Tibial nerve (tissue), 4 donors: ENCODE results near the gene JMJD1C. TPM values are rescaled to one million over a fixed set of nuclear protein-coding genes. Genes with fewer than 3 reads are reported as not detected.

Source experiments
- DNase-seq, 2 donors: peaks; one replicate each; pipeline ENCODE4 v3.0.0-alpha.2; 2019; ENCODE audit warnings: low spot score in 2 of 2
- H3K27ac ChIP-seq, 4 donors: fragments of 200-600 bp; sonication (generic) in 3 of 4; one replicate each; pipeline ENCODE4 v1.5.1; 2017 to 2019; ENCODE audit warnings: mild to moderate bottlenecking in 1 of 4
- H3K27me3 ChIP-seq, 2 donors: fragments of 200-600 bp; sonication (generic) in 1 of 2; one replicate each; pipeline versions ENCODE4 v1.5.1 to v1.6.0; 2017 to 2019
- H3K36me3 ChIP-seq, 3 donors: fragments of 200-600 bp; sonication (generic); one replicate each; pipeline ENCODE4 v1.5.1; 2018 to 2019
- H3K4me1 ChIP-seq, 4 donors: fragments of 200-600 bp; sonication (generic) in 3 of 4; one replicate each; pipeline ENCODE4 v1.5.1; 2017 to 2019
- H3K4me3 ChIP-seq, 4 donors: fragments of 200-600 bp; sonication (generic) in 3 of 4; one replicate each; pipeline ENCODE4 v1.5.1; 2017 to 2019; ENCODE audit warnings: mild to moderate bottlenecking in 1 of 4, moderate library complexity in 1 of 4
- H3K9me3 ChIP-seq, 4 donors: fragments of 200-600 bp; sonication (generic) in 3 of 4; one replicate each; pipeline ENCODE4 v1.5.1; 2017 to 2019
- CTCF ChIP-seq, 5 experiments: fragments of 200-600 bp in 3 of 5; fragments of 450-650 bp in 2 of 5; sonication (generic) in 3 of 5; IDR thresholded peaks; one replicate each; pipeline ENCODE4 v1.5.1; 2016 to 2019; ENCODE audit warnings: antibody characterized with exemption in 5 of 5, mild to moderate bottlenecking in 3 of 5, moderate library complexity in 2 of 5
- EP300 ChIP-seq, 2 donors: sonication (generic); formaldehyde crosslinking; IDR thresholded peaks; one replicate each; pipeline ENCODE4 v1.6.1; 2017; ENCODE audit warnings: antibody characterized with exemption in 2 of 2, mild to moderate bottlenecking in 1 of 2
- POLR2A ChIP-seq, 2 donors: fragments of 450-650 bp; IDR thresholded peaks; one replicate each; pipeline ENCODE4 v1.6.1; 2017; ENCODE audit warnings: antibody characterized with exemption in 2 of 2, mild to moderate bottlenecking in 2 of 2, moderate library complexity in 2 of 2
- WGBS, 2 donors: methylation state at CpG; one replicate each; pipeline ENCODE4 v1.1.5; 2018; 5-methylcytosine and 5-hydroxymethylcytosine counted together
- total RNA-seq, 4 donors: library from RNA; depleted of rRNA; stranded (reverse); fragments of >200 nt; gene quantifications; one replicate each; pipeline ENCODE4 v1.1.0, GENCODE V29; 2016

JMJD1C gene
- total RNA-seq, 4 donors from 2014 or later, result 100 to 156 (median 131) TPM

DNA sequence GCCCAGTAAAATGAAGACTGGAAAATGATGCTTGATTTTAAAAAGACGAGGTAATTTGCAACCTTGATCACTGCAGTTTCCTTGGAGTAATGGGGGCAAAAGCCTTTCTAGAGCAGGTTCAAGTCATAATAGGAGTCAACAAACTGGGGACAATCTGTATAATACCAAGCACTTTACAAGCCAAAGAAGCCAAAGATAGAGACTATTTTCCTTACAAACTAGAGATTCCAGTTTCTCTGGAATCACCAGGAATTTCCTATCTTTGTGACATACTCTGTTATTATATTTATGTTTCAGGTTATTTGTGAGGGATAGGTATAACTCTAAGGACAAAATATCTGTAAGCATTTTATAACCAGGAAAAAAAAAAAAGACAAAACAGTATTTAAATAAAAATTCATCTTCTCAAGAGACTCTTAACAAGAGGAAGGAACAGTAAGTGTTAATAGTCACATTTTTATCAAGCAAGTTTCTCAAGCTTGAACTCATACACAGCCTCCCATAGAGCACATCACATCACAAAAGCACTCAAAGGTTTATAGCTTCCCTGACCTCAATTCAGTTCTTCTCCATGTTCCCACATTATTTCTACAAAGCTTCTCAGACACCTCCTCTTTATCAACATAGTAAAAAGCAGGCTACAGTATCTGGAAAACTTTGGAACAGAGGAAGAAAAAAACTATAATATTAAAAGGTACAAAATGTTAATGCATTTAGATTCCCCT lies 18.9 kb downstream of the JMJD1C start:
- WGBS, 2 donors, result 89 to 91% methylated on average over 1 of the region's 1 CpG
- no peak for TF ChIP-seq EP300 (IDR thresholded peaks at IDR 0.05)
- no peak for TF ChIP-seq CTCF (IDR thresholded peaks at IDR 0.05)
- TF ChIP-seq POLR2A (IDR thresholded peaks at IDR 0.05), result no peak
- Histone ChIP-seq H3K4me1 (peaks cover 0 to 18% (median 0%) of the 10 kb centered on the region in 4 donors), H3K27ac (no peak overlapping the region), H3K4me3 (no peak overlapping the region), H3K36me3 (peaks cover 0 to 5% (median 0%) of the 10 kb centered on the region in 3 donors), H3K9me3 (no peaks in the 10 kb centered on the region), H3K27me3 (no peaks in the 10 kb centered on the region)
- no peak for DNase-seq

- 78 to 84% methylated on average over 3 of the region's 3 CpGs for WGBS, 2 donors
- H3K27ac ChIP-seq, result no peak overlapping the region
- no peaks in the 10 kb centered on the region for H3K9me3 ChIP-seq
- no peak for DNase-seq
- H3K4me1 ChIP-seq, result peaks cover 0 to 66% (median 21%) of the 10 kb centered on the region in 4 donors
- TF ChIP-seq POLR2A (IDR thresholded peaks at IDR 0.05) (no peak), EP300 (IDR thresholded peaks at IDR 0.05) (no peak), CTCF (IDR thresholded peaks at IDR 0.05) (no peak)
- no peak overlapping the region for H3K4me3 ChIP-seq
- no peaks in the 10 kb centered on the region for H3K36me3 ChIP-seq
- no peaks in the 10 kb centered on the region for H3K27me3 ChIP-seq
Measured at GRCh38 chr10:63441404-63441803, 24.4 kb downstream of the JMJD1C start.

- H3K4me1 ChIP-seq, result peaks cover 0 to 81% (median 27%) of the 10 kb centered on the region in 4 donors
- peak overlapping the region in 1 of 4 donors; percentile 26 for H3K27ac ChIP-seq
- 83 to 88% methylated on average over 3 of the region's 3 CpGs for WGBS, 2 donors
Measured at GRCh38 chr10:63439607-63440006, 26.2 kb downstream of the JMJD1C start.

DNA sequence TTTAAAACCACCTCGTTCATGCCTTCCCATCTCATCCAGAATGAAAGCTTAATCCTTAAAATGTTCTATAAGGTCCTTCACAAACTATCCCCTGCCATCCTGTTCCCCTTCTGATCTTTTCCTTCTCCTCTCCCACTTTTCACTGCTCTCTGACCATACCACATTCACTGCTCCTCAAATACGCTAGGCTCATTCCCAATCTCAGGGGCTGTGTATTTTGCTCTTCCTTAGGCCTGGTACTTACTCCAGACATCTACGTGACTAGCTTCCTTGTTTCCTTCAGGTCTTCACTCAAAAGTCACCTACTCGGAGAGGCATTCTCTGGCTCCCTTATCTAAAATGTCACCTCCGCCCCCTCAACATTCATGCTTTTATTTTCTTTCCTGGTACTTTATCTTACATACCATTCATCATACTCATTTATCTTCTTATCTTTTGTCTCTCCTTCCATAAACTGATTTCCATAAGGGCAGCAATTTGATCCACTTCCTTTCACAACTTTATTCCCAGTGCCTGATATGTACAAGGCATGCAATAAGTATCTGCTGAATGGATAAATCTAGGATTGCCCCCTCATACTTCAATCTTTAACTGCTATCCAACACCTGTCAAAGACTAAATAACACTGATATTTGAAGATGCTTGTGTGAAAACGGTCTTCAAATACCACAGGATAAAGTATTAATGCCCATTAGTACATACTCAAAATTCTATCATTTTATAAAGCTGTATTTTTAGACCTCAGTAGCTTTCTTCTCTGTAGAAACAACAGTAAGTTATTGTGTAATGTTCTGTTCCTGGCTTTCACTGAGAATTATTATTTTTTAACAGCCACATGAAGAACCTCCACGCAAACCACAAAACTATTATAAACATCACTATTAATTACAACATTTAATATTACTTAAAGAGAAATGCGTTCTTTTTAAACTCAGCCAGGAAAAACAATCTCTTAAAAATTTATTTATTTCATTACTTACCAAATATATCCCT lies 27.0 kb downstream of the JMJD1C start:
- 58 to 68% methylated on average over 8 of the region's 8 CpGs for WGBS, 2 donors
- H3K27me3 ChIP-seq, result no peaks in the 10 kb centered on the region
- H3K9me3 ChIP-seq, result no peaks in the 10 kb centered on the region
- H3K4me3 ChIP-seq, result no peak overlapping the region
- DNase-seq, result no peak
- peaks cover 0 to 88% (median 27%) of the 10 kb centered on the region in 4 donors for H3K4me1 ChIP-seq
- no peaks in the 10 kb centered on the region for H3K36me3 ChIP-seq
- H3K27ac ChIP-seq, result peak overlapping the region in 2 of 4 donors; percentile 26 to 44
- TF ChIP-seq EP300 (IDR thresholded peaks at IDR 0.05) (peak in 1 of 2 donors; percentile 14), POLR2A (IDR thresholded peaks at IDR 0.05) (no peak)

More at GRCh38 chr10:63439607-63440006, 26.2 kb downstream of the JMJD1C start:
- no peak for DNase-seq
- H3K36me3 ChIP-seq, result no peaks in the 10 kb centered on the region
- no peaks in the 10 kb centered on the region for H3K27me3 ChIP-seq
- H3K9me3 ChIP-seq, result no peaks in the 10 kb centered on the region
- no peak overlapping the region for H3K4me3 ChIP-seq
- TF ChIP-seq EP300 (IDR thresholded peaks at IDR 0.05), result no peak
- no peak for TF ChIP-seq POLR2A (IDR thresholded peaks at IDR 0.05)
- TF ChIP-seq CTCF (IDR thresholded peaks at IDR 0.05), result no peak

- Histone ChIP-seq H3K36me3 (no peaks in the 10 kb centered on the region), H3K27me3 (no peaks in the 10 kb centered on the region), H3K27ac (peak overlapping the region in 1 of 4 donors; percentile 1), H3K4me1 (peaks cover 0 to 87% (median 29%) of the 10 kb centered on the region in 4 donors), H3K4me3 (no peak overlapping the region), H3K9me3 (no peaks in the 10 kb centered on the region)
- no peak for DNase-seq
- TF ChIP-seq CTCF (IDR thresholded peaks at IDR 0.05), result no peak
- TF ChIP-seq POLR2A (IDR thresholded peaks at IDR 0.05), result no peak
- no peak for TF ChIP-seq EP300 (IDR thresholded peaks at IDR 0.05)
- 77 to 82% methylated on average over 2 of the region's 2 CpGs for WGBS, 2 donors
Measured at GRCh38 chr10:63437116-63437949, 28.4 kb downstream of the JMJD1C start.
